ENCODE measurements around the gene CPE. TPM values are rescaled to one million over a fixed set of nuclear protein-coding genes. Genes with fewer than 3 reads are reported as not detected.

Gene CPE
- polyA plus RNA-seq, 1 of the 3 experiments (the other 2 are of a cell fraction) = 18.2 TPM

DNA sequence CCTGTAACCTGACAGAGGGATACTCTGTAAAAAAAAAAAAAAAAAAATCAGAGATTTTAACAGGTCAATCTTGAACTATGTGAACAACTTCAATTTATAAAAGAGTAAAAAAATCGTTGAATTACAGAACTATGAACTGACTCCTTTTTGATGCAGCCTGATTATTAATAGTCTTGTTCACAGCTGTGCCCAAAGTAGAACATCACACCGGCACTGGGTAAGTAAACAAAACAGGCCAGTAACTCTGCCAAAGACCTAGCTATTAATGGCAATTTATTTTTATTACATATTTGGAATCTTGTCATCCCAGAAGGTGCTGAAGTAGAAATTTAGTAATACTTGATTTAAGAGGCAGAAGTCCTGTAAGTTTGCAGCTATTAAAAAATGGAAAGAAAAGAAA, 31.4 kb downstream of the CPE start:
- no peaks in the 10 kb centered on the region for H3K79me2 ChIP-seq (ENCODE audit: insufficient read depth)
- H3F3A ChIP-seq (replicated peaks; ENCODE audit: insufficient read depth) = no peaks in the 10 kb centered on the region
- H3K36me3 ChIP-seq (replicated peaks in 1 of 2; ENCODE audit: control insufficient read depth in 1 of 2, insufficient read depth in 2 of 2, low read length in 1 of 2) = no peaks in the 10 kb centered on the region
- no peaks in the 10 kb centered on the region for H4K20me1 ChIP-seq (ENCODE audit: insufficient read depth)
- no peak for DNase-seq
- no peak overlapping the region for H3K4me2 ChIP-seq
- TF ChIP-seq GATA2 (CRISPR knock-in tag; IDR thresholded peaks at IDR 0.05) (no peak), SIN3A (IDR thresholded peaks at IDR 0.05; ENCODE audit: borderline replicate concordance, low read depth, low read length) (no peak), TCF12 (IDR thresholded peaks at IDR 0.05) (no peak), FOXM1 (IDR thresholded peaks at IDR 0.05; ENCODE audit: low read depth) (no peak), POLR2AphosphoS5 (IDR thresholded peaks at IDR 0.05; ENCODE audit: low read depth, low read length) (no peak), YY1 (IDR thresholded peaks at IDR 0.05; ENCODE audit: low read depth) (no peak), RXRA (IDR thresholded peaks at IDR 0.05; ENCODE audit: borderline replicate concordance, low read depth) (no peak), TEAD4 (IDR thresholded peaks at IDR 0.05; ENCODE audit: borderline replicate concordance, insufficient read depth) (no peak), FOSL2 (IDR thresholded peaks at IDR 0.05; ENCODE audit: borderline replicate concordance, low read depth) (no peak), NRF1 (IDR thresholded peaks at IDR 0.05; ENCODE audit: low read depth, low read length) (no peak), RFX5 (IDR thresholded peaks at IDR 0.05; ENCODE audit: low read length) (no peak), CTCF (IDR thresholded peaks at IDR 0.05) (no peak), ELF1 (IDR thresholded peaks at IDR 0.05) (no peak), EZH2phosphoT487 (IDR thresholded peaks at IDR 0.05; ENCODE audit: borderline replicate concordance, low read depth) (no peak), MAX (IDR thresholded peaks at IDR 0.05; ENCODE audit: low read depth) (no peak), NFIC (IDR thresholded peaks at IDR 0.05; ENCODE audit: borderline replicate concordance) (no peak)
- TF ChIP-seq, protein P1, sequence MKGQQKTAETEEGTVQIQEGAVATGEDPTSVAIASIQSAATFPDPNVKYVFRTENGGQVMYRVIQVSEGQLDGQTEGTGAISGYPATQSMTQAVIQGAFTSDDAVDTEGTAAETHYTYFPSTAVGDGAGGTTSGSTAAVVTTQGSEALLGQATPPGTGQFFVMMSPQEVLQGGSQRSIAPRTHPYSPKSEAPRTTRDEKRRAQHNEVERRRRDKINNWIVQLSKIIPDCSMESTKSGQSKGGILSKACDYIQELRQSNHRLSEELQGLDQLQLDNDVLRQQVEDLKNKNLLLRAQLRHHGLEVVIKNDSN (IDR thresholded peaks at IDR 0.05; ENCODE audit: borderline replicate concordance, low read depth) = no peak
- no peaks in the 10 kb centered on the region for H3K9me3 ChIP-seq
- H3K4me1 ChIP-seq (ENCODE audit: control insufficient read depth in 1 of 2, insufficient read depth in 2 of 2, low read depth in 1 of 2, low read length in 1 of 2) = peaks cover 0 to 3% of the 10 kb centered on the region in 2 experiments; a peak in 1 of 4 replicates
- ChIA-PET CTCF (interaction anchor here (1.4 kb wide), 1 partner anchor 24 kb away, joined by 3 read pairs; no protein-coding TSS in a partner anchor), POLR2A (no interaction called here)
- WGBS (ENCODE audit: low lambda C conversion rate) = 52% methylated on average over 2 of the region's 2 CpGs
- no peak overlapping the region for H3K4me3 ChIP-seq (ENCODE audit: low read depth in 2 of 2, low read length in 1 of 2)
- no peak overlapping the region for H2AFZ ChIP-seq (ENCODE audit: low read depth)
- H3K27ac ChIP-seq (ENCODE audit: low read depth in 2 of 2, low read length in 1 of 2) = no peak overlapping the region
- H3K9me2 ChIP-seq = no peaks in the 10 kb centered on the region
- no peak overlapping the region for H3K9ac ChIP-seq
- H3K27me3 ChIP-seq (ENCODE audit: insufficient read depth) = no peaks in the 10 kb centered on the region

- WGBS (ENCODE audit: low lambda C conversion rate) = 74% methylated on average over 10 of the region's 10 CpGs
- TF ChIP-seq USF2 (IDR thresholded peaks at IDR 0.05; ENCODE audit: borderline replicate concordance, low read depth, low read length) (no peak), MXI1 (IDR thresholded peaks at IDR 0.05; ENCODE audit: low read depth, low read length) (no peak), GATA2 (CRISPR knock-in tag; IDR thresholded peaks at IDR 0.05) (no peak), EZH2phosphoT487 (IDR thresholded peaks at IDR 0.05; ENCODE audit: borderline replicate concordance, low read depth) (no peak), GABPA (IDR thresholded peaks at IDR 0.05; ENCODE audit: low read depth) (no peak), SIN3A (IDR thresholded peaks at IDR 0.05; ENCODE audit: borderline replicate concordance, low read depth, low read length) (no peak), EP300 (IDR thresholded peaks at IDR 0.05; ENCODE audit: borderline replicate concordance in 1 of 2, low read depth in 1 of 2, low read length in 1 of 2) (no peak), YY1 (IDR thresholded peaks at IDR 0.05; ENCODE audit: low read depth) (no peak), TEAD4 (IDR thresholded peaks at IDR 0.05; ENCODE audit: borderline replicate concordance, insufficient read depth) (no peak), RAD21 (IDR thresholded peaks at IDR 0.05; ENCODE audit: low read length) (no peak), CTCF (IDR thresholded peaks at IDR 0.05) (no peak)
Measured at GRCh38 chr4:165415910-165416309, 37.1 kb downstream of the CPE start.

More at GRCh38 chr4:165415910-165416309, 37.1 kb downstream of the CPE start:
- Histone ChIP-seq H3K9ac (no peak overlapping the region), H3K27ac (ENCODE audit: low read depth in 2 of 2, low read length in 1 of 2) (no peak overlapping the region), H2AFZ (ENCODE audit: low read depth) (no peak overlapping the region), H4K20me1 (ENCODE audit: insufficient read depth) (no peaks in the 10 kb centered on the region), H3K36me3 (replicated peaks in 1 of 2; ENCODE audit: control insufficient read depth in 1 of 2, insufficient read depth in 2 of 2, low read length in 1 of 2) (no peaks in the 10 kb centered on the region), H3K4me2 (no peak overlapping the region), H3K4me3 (ENCODE audit: low read depth in 2 of 2, low read length in 1 of 2) (no peak overlapping the region), H3K27me3 (ENCODE audit: insufficient read depth) (no peaks in the 10 kb centered on the region), H3K79me2 (ENCODE audit: insufficient read depth) (no peaks in the 10 kb centered on the region), H3K4me1 (ENCODE audit: control insufficient read depth in 1 of 2, insufficient read depth in 2 of 2, low read depth in 1 of 2, low read length in 1 of 2) (peaks cover 0 to 3% of the 10 kb centered on the region in 2 experiments; a peak in 1 of 4 replicates), H3F3A (replicated peaks; ENCODE audit: insufficient read depth) (no peaks in the 10 kb centered on the region), H3K9me3 (no peaks in the 10 kb centered on the region), H3K9me2 (no peaks in the 10 kb centered on the region)
- ChIA-PET CTCF (interaction anchor here (1.0 to 1.7 kb wide), 4 partner anchors 8 to 37 kb away, joined by 3 to 5 read pairs (median 3); partner anchors contain the start of gene CPE), POLR2A (no interaction called here)
- DNase-seq = no peak
